ENCODE results near the gene ZNF865. TPM values are rescaled to one million over a fixed set of nuclear protein-coding genes. Genes with fewer than 3 reads are reported as not detected.

Gene ZNF865
- total and polyA plus RNA-seq, 2 of the 8 experiments (the other 6 are each of a cell fraction or from before 2014, with no cell fraction given) = 3.5 to 13.6 TPM

DNA sequence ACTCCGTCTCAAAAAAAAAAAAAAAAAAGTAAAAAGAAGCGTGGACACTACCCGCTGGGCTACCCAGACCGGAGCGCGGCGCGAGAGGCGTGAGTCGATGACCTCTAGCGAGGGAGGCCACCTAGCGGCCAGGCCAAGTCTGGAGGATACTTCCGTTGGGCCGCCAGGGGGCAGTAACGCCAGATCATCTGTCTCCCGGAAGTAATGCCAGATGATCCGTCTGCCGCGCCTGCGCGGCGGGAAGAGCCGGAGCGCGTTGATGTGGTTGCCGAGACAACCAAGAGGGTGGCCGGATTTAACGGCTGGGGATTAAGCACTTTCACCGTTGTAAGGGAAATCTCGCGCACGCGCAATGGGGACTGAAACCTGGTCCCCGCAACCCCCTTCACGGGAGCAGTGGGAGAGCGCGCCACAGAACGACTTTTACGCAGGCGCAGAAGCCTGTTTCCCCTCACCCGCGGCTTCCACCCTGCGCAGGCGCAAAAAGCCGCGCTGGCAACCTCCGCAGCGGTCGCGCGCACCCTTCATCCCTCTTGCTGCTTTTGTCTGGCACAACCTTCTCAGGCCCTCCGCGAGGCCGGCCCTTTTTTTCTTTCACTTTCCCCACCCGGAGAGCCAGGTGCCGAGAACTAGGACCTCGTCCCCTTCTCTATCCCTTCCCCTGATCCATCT is 48.3 kb downstream of the ZNF865 start (continued):
- TF ChIP-seq EZH2 (IDR thresholded peaks at IDR 0.05; ENCODE audit: low read depth, low read length, severe bottlenecking) (no peak), ASH2L (IDR thresholded peaks at IDR 0.05; ENCODE audit: low read length) (peak; percentile 65), SIX5 (IDR thresholded peaks at IDR 0.05; ENCODE audit: low read depth, low read length) (no peak), TCF12 (IDR thresholded peaks at IDR 0.05; ENCODE audit: low read depth, low read length) (no peak), JUND (IDR thresholded peaks at IDR 0.05; ENCODE audit: low read length) (peak; percentile 69)
- TF ChIP-seq, protein P1, sequence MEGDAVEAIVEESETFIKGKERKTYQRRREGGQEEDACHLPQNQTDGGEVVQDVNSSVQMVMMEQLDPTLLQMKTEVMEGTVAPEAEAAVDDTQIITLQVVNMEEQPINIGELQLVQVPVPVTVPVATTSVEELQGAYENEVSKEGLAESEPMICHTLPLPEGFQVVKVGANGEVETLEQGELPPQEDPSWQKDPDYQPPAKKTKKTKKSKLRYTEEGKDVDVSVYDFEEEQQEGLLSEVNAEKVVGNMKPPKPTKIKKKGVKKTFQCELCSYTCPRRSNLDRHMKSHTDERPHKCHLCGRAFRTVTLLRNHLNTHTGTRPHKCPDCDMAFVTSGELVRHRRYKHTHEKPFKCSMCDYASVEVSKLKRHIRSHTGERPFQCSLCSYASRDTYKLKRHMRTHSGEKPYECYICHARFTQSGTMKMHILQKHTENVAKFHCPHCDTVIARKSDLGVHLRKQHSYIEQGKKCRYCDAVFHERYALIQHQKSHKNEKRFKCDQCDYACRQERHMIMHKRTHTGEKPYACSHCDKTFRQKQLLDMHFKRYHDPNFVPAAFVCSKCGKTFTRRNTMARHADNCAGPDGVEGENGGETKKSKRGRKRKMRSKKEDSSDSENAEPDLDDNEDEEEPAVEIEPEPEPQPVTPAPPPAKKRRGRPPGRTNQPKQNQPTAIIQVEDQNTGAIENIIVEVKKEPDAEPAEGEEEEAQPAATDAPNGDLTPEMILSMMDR (IDR thresholded peaks at IDR 0.05; ENCODE audit: control extremely low read depth in 1 of 3, insufficient read depth in 1 of 3, low read depth in 1 of 3, low read length in 3 of 3) = peak; percentile 100

Data from H1 (cell line).